Psoas muscle (tissue), 8 donors: Measurements from ENCODE around the gene EFHC1. TPM values are rescaled to one million over a fixed set of nuclear protein-coding genes. Genes with fewer than 3 reads are reported as not detected.

Experiments used
- ATAC-seq, 4 donors: fragments of 200-7000 bp; cut with Tn5 transposase; one replicate each; pipeline ENCODE4 v1.9.1; 2020; ENCODE audit warnings: moderate library complexity in 3 of 4, mild to moderate bottlenecking in 2 of 4
- DNase-seq, 2 donors: peaks; one replicate each; pipeline ENCODE4 v3.0.0-alpha.2; 2020
- H3K27ac ChIP-seq: fragments of 200-600 bp; one replicate; pipeline ENCODE4 v1.8.0; 2022
- H3K27me3 ChIP-seq, 3 donors: fragments of 200-600 bp in 1 of 3; one replicate each; pipeline versions ENCODE4 v1.6.1 to v1.8.0; 2013 to 2022; ENCODE audit warnings: low read length in 2 of 3, mild to moderate bottlenecking in 2 of 3, moderate library complexity in 1 of 3; ENCODE audit not compliant: insufficient read depth in 3 of 3
- H3K36me3 ChIP-seq, 2 donors: fragments of 200-600 bp in 1 of 2; one replicate each; pipeline versions ENCODE4 v1.6.1 to v1.8.0; 2013 to 2022; ENCODE audit warnings: low read depth in 1 of 2, mild to moderate bottlenecking in 1 of 2, moderate library complexity in 1 of 2; ENCODE audit not compliant: insufficient read depth in 1 of 2
- H3K4me1 ChIP-seq: fragments of 200-600 bp; one replicate; pipeline ENCODE4 v1.8.0; 2022
- H3K4me3 ChIP-seq: fragments of 200-600 bp; one replicate; pipeline ENCODE4 v1.8.0; 2022; ENCODE audit warnings: mild to moderate bottlenecking
- H3K9me3 ChIP-seq: fragments of 200-600 bp; one replicate; pipeline ENCODE4 v1.8.0; 2022
- CTCF ChIP-seq: fragments of 200-600 bp; IDR thresholded peaks from one replicate; pipeline ENCODE4 v1.8.0; 2022; ENCODE audit warnings: antibody characterized with exemption
- WGBS, 3 donors: extraction: QIAGEN DNeasy Blood & Tissue Kit; methylation state at CpG; one replicate each; pipeline versions ENCODE4 v1.1.6 to v1.1.7; 2013; 5-methylcytosine and 5-hydroxymethylcytosine counted together
- intact Hi-C, 2 donors: fragments of 100-400 bp; cut with DNase I; formaldehyde crosslinking; loops; one replicate each; pipeline versions ENCODE4 v1.11.0 to v1.14.2; 2022
- polyA plus RNA-seq, 3 donors: library from polyadenylated mRNA; stranded (reverse); fragments of 200-250 nt; gene quantifications; one replicate each; pipeline ENCODE4 v1.2.3, GENCODE V29; 2013
- total RNA-seq, 4 donors: library from RNA; stranded (reverse); fragmentation: NEBNext Ultra II Directional in 2 of 4; extraction: Animal tissue kit (Norgen Biotek cat#: 25700) in 2 of 4; gene quantifications; one replicate each; pipeline versions ENCODE4 v1.2.1 to v1.2.4, GENCODE V29; 2021 to 2023
- donor health status: healthy with polysubstance abuse.
- donor health status: DM: no; HTN: no; CAD: no; lungs with moderate emphysema.
- donor health status: Bipolar disorder and iron deficiency.
- donor health status: healthy.
- donor health status: DM: yes; HTN: yes; CAD: no.
- donor health status: DM: no; HTN: no; CAD: no.
- donor health status: DM: no; HTN: no; CAD: no.
- donor health status: DM: yes; HTN: yes; CAD: no.

Gene EFHC1
- total and polyA plus RNA-seq, 7 donors = 1.5 to 3.9 (median 2.0) TPM

GRCh38 chr6:52409499-52409898 is 10.6 kb upstream of the EFHC1 start:
- no peak for DNase-seq
- Histone ChIP-seq H3K27me3 (no peaks in the 10 kb centered on the region), H3K9me3 (no peaks in the 10 kb centered on the region), H3K27ac (no peak overlapping the region), H3K36me3 (no peaks in the 10 kb centered on the region), H3K4me1 (no peaks in the 10 kb centered on the region), H3K4me3 (no peak overlapping the region)
- WGBS, 3 donors = 53 to 73% (median 61%) methylated on average over 1 of the region's 1 CpG
- intact Hi-C loops = no loop called here
- no peak for ATAC-seq
- TF ChIP-seq CTCF = no peak

- H3K9me3 ChIP-seq = no peaks in the 10 kb centered on the region
- no peaks in the 10 kb centered on the region for H3K36me3 ChIP-seq
- no peak overlapping the region for H3K4me3 ChIP-seq
- no peak for ATAC-seq
- intact Hi-C loops = loop anchor here in 1 of 2 donors (10.0 kb wide), 1 partner anchor 584 kb away; the partner anchor contains the start of gene GSTA4
- DNase-seq = no peak
- no peaks in the 10 kb centered on the region for H3K4me1 ChIP-seq
- H3K27me3 ChIP-seq = no peaks in the 10 kb centered on the region
- H3K27ac ChIP-seq = no peak overlapping the region
- no peak for TF ChIP-seq CTCF
Observed at GRCh38 chr6:52410979-52411378, 9.2 kb upstream of the EFHC1 start.

GRCh38 chr6:52411911-52412310 is 8.2 kb upstream of the EFHC1 start:
- WGBS, 3 donors = 89 to 94% (median 90%) methylated on average over 4 of the region's 4 CpGs
- no peak for DNase-seq
- no peaks in the 10 kb centered on the region for H3K4me1 ChIP-seq
- TF ChIP-seq CTCF = no peak
- no peaks in the 10 kb centered on the region for H3K9me3 ChIP-seq
- ATAC-seq = no peak
- H3K36me3 ChIP-seq = no peaks in the 10 kb centered on the region
- intact Hi-C loops = loop anchor here in 1 of 2 donors (10.0 kb wide), 1 partner anchor 583 kb away; the partner anchor contains the start of gene GSTA4
- no peaks in the 10 kb centered on the region for H3K27me3 ChIP-seq
- no peak overlapping the region for H3K4me3 ChIP-seq
- no peak overlapping the region for H3K27ac ChIP-seq

- 87 to 97% (median 90%) methylated on average over 1 of the region's 1 CpG for WGBS, 3 donors
- Histone ChIP-seq H3K9me3 (no peaks in the 10 kb centered on the region), H3K36me3 (no peaks in the 10 kb centered on the region), H3K27ac (no peak overlapping the region), H3K4me3 (no peak overlapping the region), H3K4me1 (no peaks in the 10 kb centered on the region), H3K27me3 (no peaks in the 10 kb centered on the region)
- DNase-seq = no peak
- intact Hi-C loops = loop anchor here (1.0 to 10.0 kb wide), 3 partner anchors 182 to 579 kb away; partner anchors contain the start of gene GSTA4 (in 1 of the 2)
- no peak for TF ChIP-seq CTCF
- ATAC-seq = no peak
Observed at GRCh38 chr6:52415333-52415732, 4.8 kb upstream of the EFHC1 start.
